Measurements from ENCODE around the gene PRR5L. TPM values are rescaled to one million over a fixed set of nuclear protein-coding genes. Genes with fewer than 3 reads are reported as not detected.

PRR5L gene
- polyA plus RNA-seq, 5 donors: 10.6 to 22.8 (median 11.5) TPM

GRCh38 chr11:36432738-36433137 is 136.7 kb downstream of the PRR5L start:
- no peak for DNase-seq

- no peak for DNase-seq
Observed at GRCh38 chr11:36436064-36436463, 140.0 kb downstream of the PRR5L start.

- DNase-seq: no peak
Observed at GRCh38 chr11:36436589-36436988, 140.5 kb downstream of the PRR5L start.

GRCh38 chr11:36437413-36437812 is 141.3 kb downstream of the PRR5L start:
- no peak for DNase-seq

GRCh38 chr11:36438126-36438525 is 142.0 kb downstream of the PRR5L start:
- no peak for DNase-seq

GRCh38 chr11:36441610-36442208 is 145.6 kb downstream of the PRR5L start:
- DNase-seq: no peak

- no peak for DNase-seq
Observed at GRCh38 chr11:36443661-36444060, 147.6 kb downstream of the PRR5L start.

- DNase-seq: no peak
Observed at GRCh38 chr11:36446135-36446534, 150.0 kb downstream of the PRR5L start.

- DNase-seq: no peak
Observed at GRCh38 chr11:36447514-36447913, 151.4 kb downstream of the PRR5L start.

GRCh38 chr11:36447947-36448346 is 151.9 kb downstream of the PRR5L start:
- no peak for DNase-seq

- DNase-seq: no peak
Observed at GRCh38 chr11:36449561-36450096, 153.5 kb downstream of the PRR5L start.

- peak; percentile 80 to 81 for DNase-seq
Observed at GRCh38 chr11:36450110-36450572, 154.1 kb downstream of the PRR5L start.

GRCh38 chr11:36451045-36451444 is 155.0 kb downstream of the PRR5L start:
- DNase-seq: no peak

GRCh38 chr11:36451681-36452080 is 155.6 kb downstream of the PRR5L start:
- no peak for DNase-seq

- DNase-seq: no peak
Observed at GRCh38 chr11:36452236-36452940, 156.3 kb downstream of the PRR5L start.

GRCh38 chr11:36452961-36453360 is 156.9 kb downstream of the PRR5L start:
- DNase-seq: no peak

- DNase-seq: no peak
Observed at GRCh38 chr11:36453678-36454077, 157.6 kb downstream of the PRR5L start.

GRCh38 chr11:36454551-36454940 is 158.5 kb downstream of the PRR5L start:
- no peak for DNase-seq

- no peak for DNase-seq
Observed at GRCh38 chr11:36454941-36455631, 159.0 kb downstream of the PRR5L start.

- no peak for DNase-seq
Observed at GRCh38 chr11:36455658-36456111, 159.6 kb downstream of the PRR5L start.

- no peak for DNase-seq
Observed at GRCh38 chr11:36456156-36456555, 160.1 kb downstream of the PRR5L start.

GRCh38 chr11:36458129-36458915 is 162.2 kb downstream of the PRR5L start:
- peak in 1 of 2 donors; percentile 41 for DNase-seq
